GM18502 (cell line): ENCODE measurements around the gene FUOM.

Experiments used
- ATAC-seq: cut with Tn5 transposase; IDR thresholded peaks from one replicate; pipeline ENCODE4 v1.9.1; 2021; ENCODE audit warnings: mild to moderate bottlenecking; ENCODE audit not compliant: unreplicated experiment, poor library complexity

Gene FUOM

GRCh38 chr10:133353988-133354605 lies 3.7 kb downstream of the FUOM start:
- ATAC-seq = no peak

GRCh38 chr10:133353202-133353959 lies 4.4 kb downstream of the FUOM start:
- no peak for ATAC-seq

GRCh38 chr10:133351408-133352318 lies 6.2 kb downstream of the FUOM start:
- no peak for ATAC-seq

DNA sequence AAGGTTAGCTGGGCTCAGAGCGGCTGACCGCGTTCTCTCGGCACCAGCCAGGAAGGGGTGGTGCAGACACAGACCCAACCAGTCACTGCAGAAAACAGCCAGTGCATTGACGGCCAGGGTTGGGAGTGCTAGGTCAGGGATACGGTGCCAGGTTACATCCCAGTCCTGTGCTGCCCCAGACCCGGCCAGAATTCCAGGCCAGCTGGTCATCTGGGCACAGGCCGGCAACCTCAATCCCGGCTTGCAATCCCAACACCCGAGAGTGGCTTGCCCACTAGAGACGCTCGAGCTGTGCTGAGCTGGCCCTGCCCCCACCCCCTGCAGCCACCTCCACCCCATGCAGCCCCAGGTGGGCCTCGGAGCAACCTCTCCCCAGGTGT lies 6.9 kb downstream of the FUOM start:
- no peak for ATAC-seq

DNA sequence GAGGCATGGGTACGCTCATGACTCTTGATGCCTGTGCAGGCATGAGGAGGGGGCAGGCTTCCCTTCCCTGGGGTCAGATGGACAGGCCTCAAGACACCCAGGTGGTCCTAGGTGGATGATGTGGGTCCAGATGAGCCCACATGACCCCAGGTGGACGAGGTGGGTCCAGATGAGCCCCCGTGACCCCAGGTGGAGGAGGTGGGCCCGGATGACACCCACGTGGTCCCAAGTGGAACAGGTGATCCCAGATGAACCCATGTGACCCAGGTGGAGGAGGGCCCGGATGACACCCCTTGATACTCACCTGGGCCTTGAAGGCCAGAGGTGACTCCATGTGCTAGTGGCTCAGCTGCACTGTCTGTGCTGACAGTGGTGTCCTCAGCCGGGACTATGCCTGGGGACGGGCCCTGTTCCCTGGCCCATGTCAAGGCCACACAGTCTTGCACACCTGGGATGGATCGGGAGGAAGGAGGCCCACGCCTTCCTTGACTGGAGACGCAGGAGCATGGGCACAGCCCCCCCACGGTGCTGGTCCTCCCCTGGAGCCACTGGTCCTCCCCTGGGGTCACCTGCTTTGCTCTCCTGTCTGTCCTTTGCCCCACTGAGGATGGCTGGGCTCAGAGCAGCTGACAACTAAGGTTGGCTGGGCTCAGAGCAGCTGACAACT lies 7.4 kb downstream of the FUOM start:
- ATAC-seq = no peak

- ATAC-seq = no peak
Observed at GRCh38 chr10:133349577-133350011, 8.2 kb downstream of the FUOM start.

GRCh38 chr10:133349160-133349568 lies 8.7 kb downstream of the FUOM start:
- no peak for ATAC-seq

GRCh38 chr10:133347710-133348517 lies 9.9 kb downstream of the FUOM start:
- no peak for ATAC-seq

DNA sequence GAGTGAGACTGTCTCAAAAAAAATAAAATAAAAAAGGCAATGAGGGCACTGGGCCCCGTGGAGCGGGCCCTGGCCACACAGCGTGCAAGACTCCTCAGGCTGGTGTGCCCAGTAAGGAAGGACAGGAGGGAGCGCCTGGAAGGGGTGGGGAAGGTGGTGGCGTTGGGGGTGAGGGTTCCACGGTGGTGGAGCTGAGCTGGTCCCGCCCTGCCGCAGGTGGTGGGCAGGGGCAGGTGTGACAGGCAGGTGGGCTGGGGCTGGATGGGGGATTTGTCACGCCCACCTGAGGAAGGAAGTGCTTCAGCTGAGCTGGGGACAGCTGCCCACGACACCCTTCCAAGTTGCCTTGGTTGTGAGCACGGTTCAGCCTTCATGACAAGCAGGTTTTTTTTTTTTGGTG lies 11.4 kb downstream of the FUOM start:
- ATAC-seq = no peak

DNA sequence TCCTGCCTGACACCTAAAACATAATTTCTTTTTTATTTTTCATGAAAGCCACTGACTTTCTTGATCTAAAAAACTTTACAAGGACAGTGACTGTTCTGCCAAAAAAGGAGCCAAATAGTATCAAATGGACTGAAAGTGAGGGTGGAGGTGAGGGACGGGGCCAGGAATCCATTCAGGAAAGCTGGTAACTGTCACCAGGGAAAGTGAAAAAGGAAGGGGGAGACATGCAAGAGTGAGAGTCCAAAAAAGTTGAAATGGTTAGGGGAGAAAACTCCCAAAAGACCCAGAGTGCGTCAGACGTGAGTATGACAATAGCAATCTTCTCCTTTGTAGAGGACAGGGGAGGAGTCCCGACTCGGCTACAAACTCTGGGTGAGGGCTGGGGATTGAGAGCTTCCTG lies 13.6 kb downstream of the FUOM start:
- no peak for ATAC-seq

- ATAC-seq = no peak
Observed at GRCh38 chr10:133343558-133343957, 14.3 kb downstream of the FUOM start.

DNA sequence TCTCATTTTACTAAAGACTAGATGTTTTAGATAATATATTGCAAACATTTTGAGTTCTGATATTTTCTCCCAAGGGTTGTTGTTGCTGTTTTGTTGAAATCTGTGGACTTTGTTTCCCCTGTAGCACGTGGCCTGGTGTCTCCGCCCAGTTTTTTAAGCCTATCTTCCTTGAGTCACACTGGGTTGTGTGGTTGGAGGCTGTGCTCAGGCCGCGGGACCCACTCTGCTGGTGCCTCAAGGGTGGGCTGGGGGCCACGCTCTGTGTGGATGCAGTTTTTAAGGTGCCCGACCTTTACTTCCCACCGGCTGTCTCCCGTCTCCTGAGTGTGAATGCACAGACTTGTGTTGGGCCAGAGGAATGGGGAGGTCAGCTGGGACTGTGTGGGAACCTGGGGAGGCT lies 14.9 kb downstream of the FUOM start:
- ATAC-seq = no peak

DNA sequence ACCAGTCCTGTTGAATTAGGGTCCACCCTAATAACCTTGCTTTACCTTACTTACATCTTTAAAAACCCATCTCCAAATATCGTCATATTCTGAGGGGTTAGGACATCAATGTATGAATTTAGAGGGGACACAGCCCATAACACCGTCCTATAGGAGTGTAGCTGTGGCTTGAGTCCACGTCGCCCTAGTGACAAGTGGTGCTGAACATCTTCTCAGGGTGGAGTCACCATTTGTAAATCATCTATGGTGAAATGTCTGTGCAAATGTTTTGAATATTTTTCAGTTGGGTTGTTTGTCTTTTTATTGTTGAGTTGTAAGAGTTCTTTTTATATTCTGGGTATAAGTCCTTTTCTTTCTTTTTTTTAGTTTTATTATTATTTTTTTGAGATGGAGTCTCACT lies 15.8 kb downstream of the FUOM start:
- ATAC-seq = no peak

DNA sequence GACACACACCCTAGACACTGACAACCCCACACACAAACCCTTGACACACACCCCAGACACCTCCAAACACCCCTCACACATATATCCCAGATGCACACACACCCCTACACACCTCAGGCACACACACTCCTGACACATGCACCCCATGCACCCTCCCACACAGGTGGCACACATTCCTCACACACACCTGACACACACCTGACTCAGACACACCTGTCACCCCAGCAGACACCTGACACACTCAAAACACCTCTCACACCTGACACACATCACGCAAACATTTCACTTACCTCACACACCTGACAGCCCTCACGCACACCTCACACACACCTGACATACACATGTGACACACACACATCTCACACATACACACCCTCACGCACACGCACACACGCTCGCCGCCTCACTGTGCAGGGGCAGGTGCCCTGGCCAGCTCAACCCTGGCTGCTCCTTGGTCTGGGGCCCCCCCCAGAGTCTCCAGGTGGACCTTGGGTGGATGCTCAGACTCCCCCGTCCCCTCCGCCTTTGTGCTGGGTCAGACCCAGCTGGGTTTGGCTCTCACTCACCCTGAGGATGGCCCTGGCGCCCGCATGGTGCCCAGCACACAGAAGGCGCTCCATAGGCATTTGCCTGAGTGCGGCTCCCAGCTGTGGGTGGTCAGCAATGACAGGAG lies 18.0 kb downstream of the FUOM start:
- ATAC-seq = no peak

- no peak for ATAC-seq
Observed at GRCh38 chr10:133338080-133339071, 19.4 kb downstream of the FUOM start.

- ATAC-seq = no peak
Observed at GRCh38 chr10:133337370-133337725, 20.5 kb downstream of the FUOM start.

DNA sequence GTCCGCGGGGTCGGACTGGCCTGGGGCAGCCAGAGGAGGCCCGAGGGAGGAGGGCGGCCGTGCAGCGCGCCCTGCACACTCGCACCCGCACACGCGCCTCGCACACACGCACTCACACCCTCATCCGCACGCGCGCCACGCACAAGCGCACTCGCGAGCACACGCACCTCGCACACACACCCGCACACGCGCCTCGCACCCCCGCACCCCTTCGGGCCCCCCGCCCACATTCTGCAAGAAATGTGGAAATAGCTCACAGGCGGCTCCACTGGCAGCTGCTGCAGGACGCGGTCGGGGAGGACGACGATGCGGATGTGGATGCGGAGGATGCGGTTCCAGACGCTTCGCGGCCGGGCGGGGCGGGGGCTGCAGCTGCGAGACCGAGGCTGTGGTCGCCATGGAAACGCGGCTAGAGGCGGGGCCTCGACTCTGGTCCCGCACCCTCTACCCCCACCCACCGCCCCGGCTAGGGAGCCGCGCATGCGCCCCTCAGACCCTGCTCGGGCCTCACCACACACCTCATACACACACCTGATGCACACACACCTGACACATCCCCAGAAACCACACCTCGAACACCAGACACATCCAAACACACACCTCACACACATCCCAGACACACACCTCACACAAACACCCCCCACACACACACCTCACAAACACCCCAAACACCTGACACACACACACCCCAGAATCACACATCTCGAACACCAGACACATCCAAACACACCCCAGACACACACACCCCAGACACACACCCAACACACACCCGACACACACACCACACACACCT lies 21.0 kb downstream of the FUOM start, which contains the start of gene CALY:
CALY (minus strand) TSS at position 320 of the 793 bp plus-strand sequence. CDS start 7,907 bp downstream, outside the sequence.
- no peak for ATAC-seq
